Endothelial cell (in vitro differentiated cells): ENCODE data around the gene TOM1. TPM values are rescaled to one million over a fixed set of nuclear protein-coding genes. Genes with fewer than 3 reads are reported as not detected.

ENCODE experiments used
- DNase-seq: peaks from one replicate; pipeline ENCODE4 v3.0.0; 2021; ENCODE audit warnings: low spot score
- H3K27ac Mint-ChIP-seq: one replicate; pipeline ENCODE4 v1.8.0; 2021; ENCODE audit warnings: mixed read lengths, inconsistent platforms; ENCODE audit not compliant: unreplicated experiment
- H3K27me3 Mint-ChIP-seq: one replicate; pipeline ENCODE4 v1.8.0; 2021; ENCODE audit warnings: mild to moderate bottlenecking, moderate library complexity, mixed read lengths, inconsistent platforms; ENCODE audit not compliant: unreplicated experiment
- H3K36me3 Mint-ChIP-seq: one replicate; pipeline ENCODE4 v1.8.0; 2021; ENCODE audit warnings: mild to moderate bottlenecking, low read depth, mixed read lengths, inconsistent platforms; ENCODE audit not compliant: unreplicated experiment
- H3K4me1 Mint-ChIP-seq: one replicate; pipeline ENCODE4 v1.8.0; 2021; ENCODE audit warnings: mild to moderate bottlenecking, mixed read lengths, inconsistent platforms; ENCODE audit not compliant: unreplicated experiment
- H3K4me3 Mint-ChIP-seq: one replicate; pipeline ENCODE4 v1.8.0; 2021; ENCODE audit warnings: mild to moderate bottlenecking, mixed read lengths, inconsistent platforms; ENCODE audit not compliant: unreplicated experiment
- H3K9me3 Mint-ChIP-seq: one replicate; pipeline ENCODE4 v1.8.0; 2021; ENCODE audit warnings: mixed read lengths, inconsistent platforms; ENCODE audit not compliant: unreplicated experiment
- CTCF ChIP-seq: fragments of 200-600 bp; sonication (generic); IDR thresholded peaks from one replicate; pipeline ENCODE4 v1.5.0; 2021; ENCODE audit warnings: antibody characterized with exemption; ENCODE audit not compliant: unreplicated experiment
- total RNA-seq: library from RNA; stranded (reverse); fragmentation: NEBNext Ultra II Directional; extraction: Animal tissue kit (Norgen Biotek cat#: 25700); gene quantifications from one replicate; pipeline ENCODE4 v1.2.1, GENCODE V29; 2021; ENCODE audit not compliant: unreplicated experiment

TOM1 gene
- total RNA-seq, 1 donor from 2014 or later = 32.0 TPM

- TF ChIP-seq CTCF = no peak
- Mint-ChIP-seq H3K36me3 (peaks cover 5% of the 10 kb centered on the region), H3K4me3 (no peak overlapping the region), H3K9me3 (no peaks in the 10 kb centered on the region), H3K27ac (no peak overlapping the region), H3K4me1 (no peaks in the 10 kb centered on the region), H3K27me3 (peaks cover 3% of the 10 kb centered on the region)
- no peak for DNase-seq
These were observed 44.2 kb downstream of the TOM1 start for GRCh38 chr22:35343664-35344550.

GRCh38 chr22:35344956-35345690 is 45.4 kb downstream of the TOM1 start:
- H3K27me3 Mint-ChIP-seq = peaks cover 3% of the 10 kb centered on the region
- TF ChIP-seq CTCF = no peak
- no peaks in the 10 kb centered on the region for H3K9me3 Mint-ChIP-seq
- H3K36me3 Mint-ChIP-seq = peaks cover 1% of the 10 kb centered on the region
- no peaks in the 10 kb centered on the region for H3K4me1 Mint-ChIP-seq
- DNase-seq = no peak
- H3K27ac Mint-ChIP-seq = no peak overlapping the region
- no peak overlapping the region for H3K4me3 Mint-ChIP-seq

GRCh38 chr22:35345808-35346505 is 46.3 kb downstream of the TOM1 start:
- no peaks in the 10 kb centered on the region for H3K36me3 Mint-ChIP-seq
- no peak overlapping the region for H3K4me3 Mint-ChIP-seq
- no peaks in the 10 kb centered on the region for H3K4me1 Mint-ChIP-seq
- no peak for TF ChIP-seq CTCF
- peaks cover 3% of the 10 kb centered on the region for H3K27me3 Mint-ChIP-seq
- H3K27ac Mint-ChIP-seq = no peak overlapping the region
- no peak for DNase-seq
- no peaks in the 10 kb centered on the region for H3K9me3 Mint-ChIP-seq

- H3K9me3 Mint-ChIP-seq = no peaks in the 10 kb centered on the region
- peaks cover 3% of the 10 kb centered on the region for H3K27me3 Mint-ChIP-seq
- no peaks in the 10 kb centered on the region for H3K36me3 Mint-ChIP-seq
- no peak for TF ChIP-seq CTCF
- H3K4me3 Mint-ChIP-seq = no peak overlapping the region
- peaks cover 4% of the 10 kb centered on the region for H3K4me1 Mint-ChIP-seq
- no peak overlapping the region for H3K27ac Mint-ChIP-seq
- DNase-seq = no peak
These were observed 47.0 kb downstream of the TOM1 start for GRCh38 chr22:35346596-35347220.
